GM19438 (cell line): ENCODE results near the gene LATS2.
"Not testable (repeated sequence)": the region's sequence is repeated elsewhere in the genome, so short reads cannot be mapped to it uniquely, and the experiment has no call there.

Source experiments
- ATAC-seq: cut with Tn5 transposase; IDR thresholded peaks from one replicate; pipeline ENCODE4 v1.9.1; 2021; ENCODE audit warnings: low read depth; ENCODE audit not compliant: unreplicated experiment

Gene LATS2

GRCh38 chr13:20972731-20973130, 88.7 kb downstream of the LATS2 start:
- no peak for ATAC-seq

DNA sequence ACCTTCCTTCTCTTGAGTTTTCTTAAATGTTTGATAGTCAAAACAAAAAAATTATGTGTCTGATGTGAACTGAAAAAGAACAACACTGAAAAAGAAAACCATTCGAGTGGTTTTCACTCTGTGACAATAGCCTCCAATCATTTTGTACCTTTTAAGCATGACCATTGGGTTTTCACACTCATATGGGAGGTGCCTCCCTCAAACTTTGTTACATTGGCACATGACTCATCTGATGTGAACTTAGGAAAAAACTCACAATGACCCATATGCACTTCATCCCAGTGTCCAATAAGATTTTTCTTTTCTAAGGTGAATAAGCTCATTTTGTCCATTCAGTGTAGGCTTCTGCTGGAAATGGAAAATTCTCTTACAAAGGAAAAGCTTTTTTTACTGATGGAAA, 92.2 kb downstream of the LATS2 start:
- no peak for ATAC-seq

DNA sequence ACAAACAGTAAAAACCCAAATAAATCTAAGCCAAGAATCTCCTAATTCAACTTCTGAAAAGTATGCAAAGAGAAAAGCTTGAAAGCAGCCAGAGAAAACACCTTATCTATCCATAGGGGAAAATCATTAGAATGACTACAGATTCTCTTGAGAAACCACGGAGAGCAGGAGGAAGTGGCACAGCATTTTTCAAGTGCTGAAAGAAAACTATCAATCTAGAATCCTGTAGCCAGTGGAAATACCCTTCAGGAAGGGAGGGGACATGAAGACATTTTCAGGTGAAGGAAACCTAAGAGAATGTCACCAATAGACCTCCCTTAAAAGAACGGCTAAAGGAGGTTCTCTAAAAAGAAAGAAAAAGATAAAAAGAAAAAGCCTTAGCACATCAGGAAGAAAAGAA, 92.6 kb downstream of the LATS2 start:
- no peak for ATAC-seq

DNA sequence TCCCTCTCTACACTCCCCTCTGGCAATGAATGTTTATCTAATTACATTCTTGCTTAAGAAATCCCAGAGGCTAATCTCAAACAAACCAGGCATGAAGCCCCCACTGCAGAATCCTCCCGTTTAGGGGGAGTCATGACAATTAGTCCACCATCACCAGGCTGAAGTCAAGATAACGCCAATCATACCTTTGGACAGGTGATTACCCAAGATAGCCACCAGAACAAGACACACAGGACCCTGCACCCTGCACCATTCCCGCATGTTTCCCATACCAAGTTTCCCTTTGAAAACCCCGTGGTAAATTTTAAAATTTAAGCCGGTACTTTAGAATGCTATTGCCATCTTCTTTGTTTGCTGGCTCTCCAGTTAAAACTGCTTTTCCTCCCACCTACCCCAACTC, 94.0 kb downstream of the LATS2 start:
- ATAC-seq, result no peak

DNA sequence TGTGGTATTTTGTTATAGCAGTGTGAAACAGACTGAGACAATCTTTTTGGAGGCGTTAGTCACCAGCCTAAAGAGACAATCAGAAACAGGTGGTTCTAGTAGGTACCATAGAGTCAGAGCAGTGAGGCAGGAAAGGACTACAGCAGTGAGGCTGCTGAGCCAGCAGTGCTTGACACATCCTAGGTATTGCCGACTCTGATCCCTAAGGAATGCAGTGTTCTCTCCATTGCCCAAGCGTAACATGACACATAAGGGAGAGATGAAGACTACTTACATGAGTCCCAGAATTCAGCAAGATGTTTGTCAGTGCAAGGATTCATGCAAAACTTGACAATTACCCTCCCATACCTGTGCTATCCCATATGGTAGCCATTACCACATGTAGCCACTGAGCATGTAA, 96.5 kb downstream of the LATS2 start:
- no peak for ATAC-seq

DNA sequence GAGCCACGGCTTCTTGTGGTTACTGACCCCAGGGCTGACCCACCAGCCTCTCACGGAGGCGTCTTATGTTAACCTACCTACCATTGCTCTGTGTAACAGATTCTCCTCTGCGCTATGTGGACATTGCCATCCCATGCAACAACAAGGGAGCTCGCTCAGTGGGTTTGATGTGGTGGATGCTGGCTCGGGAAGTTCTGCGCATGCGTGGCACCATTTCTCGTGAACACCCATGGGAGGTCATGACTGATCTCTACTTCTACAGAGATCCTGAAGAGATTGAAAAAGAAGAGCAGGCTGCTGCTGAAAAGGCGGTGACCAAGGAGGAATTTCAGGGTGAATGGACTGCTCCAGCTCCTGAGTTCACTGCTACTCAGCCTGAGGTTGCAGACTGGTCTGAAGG, 99.7 kb downstream of the LATS2 start:
- not testable (repeated sequence) for ATAC-seq

DNA sequence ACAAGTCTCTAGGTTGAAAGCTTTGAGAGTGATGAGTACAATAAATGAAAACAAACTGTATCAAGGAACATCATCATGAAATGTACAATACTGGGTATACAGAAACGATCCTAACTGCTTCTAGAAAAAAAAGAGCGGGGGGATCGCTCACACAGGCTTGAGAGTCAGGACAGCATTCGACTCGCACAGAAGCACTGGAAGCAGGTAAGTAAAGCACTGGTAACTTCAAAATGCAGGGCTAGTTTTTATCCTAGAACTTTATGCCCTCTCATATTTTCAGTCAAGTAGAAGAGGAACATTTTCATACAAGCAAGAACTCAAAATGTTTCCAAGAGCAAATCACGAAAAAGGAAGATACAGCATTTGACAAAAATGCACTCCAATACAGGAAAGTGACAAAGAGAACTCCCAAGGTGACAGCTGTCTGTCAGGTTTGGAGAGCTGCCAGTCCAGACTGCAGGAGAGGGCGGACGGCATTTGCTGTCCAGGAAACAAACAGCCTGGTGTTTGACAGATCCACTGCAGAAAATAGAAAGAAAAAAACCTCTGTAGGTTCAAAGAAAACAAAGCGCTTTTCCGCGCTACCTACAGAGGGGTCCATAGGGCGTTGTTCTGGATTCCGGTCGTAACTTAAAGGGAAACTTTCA, 100.6 kb downstream of the LATS2 start:
- no peak for ATAC-seq

- not testable (repeated sequence) for ATAC-seq
Observed at GRCh38 chr13:20957049-20957620, 104.3 kb downstream of the LATS2 start.

- no peak for ATAC-seq
Observed at GRCh38 chr13:20955496-20955895, 105.9 kb downstream of the LATS2 start.

DNA sequence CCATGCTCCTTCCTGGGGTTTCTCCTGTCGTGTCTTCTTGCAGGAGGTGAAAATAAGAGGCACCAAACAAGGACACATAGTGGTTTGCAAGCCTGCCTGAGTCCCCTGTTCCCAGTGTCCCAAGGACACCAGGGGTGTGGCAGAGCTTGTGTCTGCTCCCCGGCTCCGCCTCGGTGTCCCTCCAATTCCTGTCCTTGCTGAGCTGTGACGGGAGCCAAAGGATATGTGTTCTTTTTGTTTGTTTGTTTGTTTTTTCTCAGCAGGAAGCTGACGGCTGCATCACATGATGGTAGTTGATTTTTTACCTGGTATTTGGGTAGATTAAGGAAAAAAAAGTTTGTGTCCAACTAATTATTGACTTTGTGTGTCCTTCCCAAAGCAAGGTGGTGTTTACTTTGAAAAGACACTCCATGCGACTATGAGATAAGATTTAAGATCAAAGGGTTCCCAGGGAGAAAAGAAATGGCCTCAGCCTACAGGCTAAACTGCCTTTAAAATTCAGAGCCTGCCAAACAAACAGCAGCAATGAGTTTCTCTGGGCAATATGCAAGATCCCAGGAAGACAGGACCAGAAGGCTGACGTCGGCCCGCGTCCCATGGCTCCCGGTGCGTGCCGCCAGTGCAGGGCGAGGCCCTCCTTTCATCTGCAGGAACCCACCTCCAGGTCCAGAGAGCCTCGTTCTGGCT, 108.0 kb downstream of the LATS2 start:
- ATAC-seq, result no peak

DNA sequence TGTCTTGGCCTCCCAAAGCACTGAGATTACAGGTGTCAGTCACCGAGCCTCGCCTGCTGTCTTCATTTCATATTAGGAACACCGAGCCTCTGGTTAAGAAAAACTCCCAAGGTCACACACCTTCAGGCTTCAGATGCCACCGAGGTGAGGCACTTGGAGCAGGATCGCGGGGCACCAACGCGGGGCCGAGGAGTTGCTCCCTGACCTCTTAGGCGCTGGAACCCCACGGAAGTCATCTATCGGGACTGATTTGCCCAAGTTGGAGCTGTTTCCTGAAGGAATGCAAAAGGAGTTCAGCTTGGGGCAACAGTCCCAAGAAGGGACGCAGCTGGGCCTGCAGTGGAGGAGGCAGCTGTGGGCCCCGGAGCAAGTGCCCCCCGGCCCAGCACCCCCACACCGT, 108.5 kb downstream of the LATS2 start:
- no peak for ATAC-seq

DNA sequence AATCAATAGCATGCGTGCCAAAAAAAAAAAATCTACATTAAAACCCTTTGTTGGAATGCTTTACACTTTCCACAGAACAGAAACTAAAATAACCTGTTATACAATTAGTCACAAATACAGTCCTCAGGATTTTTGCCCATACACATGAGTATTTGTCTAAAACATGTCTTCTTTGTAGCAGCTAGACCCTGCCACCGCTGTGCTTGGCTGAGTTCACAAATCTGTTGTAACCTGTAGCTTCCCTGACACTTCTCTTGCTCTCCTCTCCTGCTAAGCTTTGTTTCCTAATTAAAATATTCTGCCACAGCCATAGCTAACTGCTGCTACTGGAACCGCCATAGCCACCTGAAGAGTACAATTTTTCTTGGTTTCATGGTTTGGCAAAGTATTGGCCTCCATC, 113.4 kb downstream of the LATS2 start:
- ATAC-seq, result not testable (repeated sequence)

DNA sequence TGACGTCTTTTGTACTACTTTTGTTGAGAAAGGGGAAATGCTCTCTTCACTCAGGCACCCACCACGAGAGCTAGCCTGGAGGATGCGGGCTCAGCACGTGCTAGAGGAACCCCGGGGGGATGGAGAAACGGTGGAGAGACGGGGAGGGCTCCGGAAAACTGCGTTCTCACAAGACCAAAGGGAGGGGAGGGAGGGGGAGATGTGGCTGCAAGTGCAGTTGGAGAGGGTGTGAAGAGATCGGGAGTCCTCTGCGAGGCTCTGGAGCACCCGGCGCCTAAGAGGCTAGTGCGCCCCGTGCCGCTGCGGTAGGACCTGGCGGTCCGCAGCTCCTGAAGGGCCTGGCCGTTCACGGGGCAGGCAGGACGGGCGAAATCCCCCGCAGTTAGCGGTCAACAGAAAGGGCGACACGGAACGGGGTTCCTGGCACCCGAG, 115.4 kb downstream of the LATS2 start:
- ATAC-seq, result no peak

DNA sequence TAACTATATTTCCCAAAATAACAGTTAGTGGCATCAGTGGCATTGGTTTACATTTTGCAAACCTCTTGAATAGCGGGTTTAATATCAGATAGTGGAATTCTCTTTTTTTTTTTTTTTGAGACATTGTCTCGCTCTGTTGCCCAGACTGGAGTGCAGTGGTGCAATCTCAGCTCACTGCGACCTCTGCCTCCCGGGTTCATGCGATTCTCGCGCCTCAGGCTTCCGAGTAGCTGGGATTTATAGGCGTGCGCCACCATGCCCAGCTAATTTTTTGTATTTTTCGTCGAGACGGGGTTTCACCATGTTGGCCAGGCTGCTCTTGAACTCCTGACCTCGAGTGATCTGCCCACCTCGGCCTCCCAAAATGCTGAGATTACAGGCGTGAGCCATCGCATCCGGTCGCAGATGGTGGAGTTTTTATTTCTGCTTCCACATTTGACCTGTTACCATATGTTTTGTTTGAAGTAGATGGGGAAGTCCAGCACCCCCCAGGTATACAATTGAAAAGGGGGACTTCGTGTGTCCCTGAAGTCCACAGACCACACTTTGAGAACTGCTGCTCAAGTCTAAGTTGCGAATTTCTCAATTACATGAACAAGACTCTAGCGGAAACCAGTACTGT, 118.3 kb downstream of the LATS2 start:
- ATAC-seq, result no peak

- not testable (repeated sequence) for ATAC-seq
Observed at GRCh38 chr13:20940511-20940910, 120.9 kb downstream of the LATS2 start.

GRCh38 chr13:20940083-20940482, 121.3 kb downstream of the LATS2 start:
- no peak for ATAC-seq

GRCh38 chr13:20939662-20940061, 121.7 kb downstream of the LATS2 start:
- ATAC-seq, result no peak

GRCh38 chr13:20938302-20938701, 123.1 kb downstream of the LATS2 start:
- ATAC-seq, result no peak

DNA sequence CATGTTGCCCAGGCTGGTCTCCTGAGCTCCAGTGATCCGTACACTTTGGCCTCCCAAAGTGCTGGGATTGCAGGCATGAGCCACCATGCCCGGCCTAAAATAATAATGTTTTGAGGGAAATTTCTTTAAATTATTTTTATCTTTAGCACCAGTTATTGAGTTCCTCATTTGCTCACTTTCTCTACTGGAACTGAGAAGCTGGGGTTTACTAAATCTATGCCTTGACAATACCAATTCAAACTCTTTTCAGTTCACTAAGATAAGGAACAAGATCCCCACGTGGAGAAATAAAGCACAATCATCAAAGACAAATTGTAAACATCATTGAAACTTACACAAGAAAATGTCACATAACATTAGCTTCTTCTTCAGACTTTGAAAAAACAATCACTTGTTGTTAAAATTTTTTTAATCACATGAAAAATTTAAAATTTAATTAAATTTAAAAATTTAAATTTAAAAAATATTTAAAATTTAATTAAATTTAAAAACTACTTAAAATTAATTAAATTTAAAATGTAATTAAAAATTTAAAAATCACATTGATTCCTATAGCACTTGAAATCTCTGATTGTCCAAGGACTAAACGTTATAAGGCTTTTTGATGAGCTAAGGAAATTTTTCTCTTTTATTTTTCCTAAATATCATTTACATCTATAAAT, 133.7 kb downstream of the LATS2 start:
- no peak for ATAC-seq

- ATAC-seq, result not testable (repeated sequence)
Observed at GRCh38 chr13:20925395-20925790, 136.0 kb downstream of the LATS2 start.

- no peak for ATAC-seq
Observed at GRCh38 chr13:20924758-20925394, 136.5 kb downstream of the LATS2 start.
